ENCODE measurements around the gene ASTN2.

The ASTN2 gene

DNA sequence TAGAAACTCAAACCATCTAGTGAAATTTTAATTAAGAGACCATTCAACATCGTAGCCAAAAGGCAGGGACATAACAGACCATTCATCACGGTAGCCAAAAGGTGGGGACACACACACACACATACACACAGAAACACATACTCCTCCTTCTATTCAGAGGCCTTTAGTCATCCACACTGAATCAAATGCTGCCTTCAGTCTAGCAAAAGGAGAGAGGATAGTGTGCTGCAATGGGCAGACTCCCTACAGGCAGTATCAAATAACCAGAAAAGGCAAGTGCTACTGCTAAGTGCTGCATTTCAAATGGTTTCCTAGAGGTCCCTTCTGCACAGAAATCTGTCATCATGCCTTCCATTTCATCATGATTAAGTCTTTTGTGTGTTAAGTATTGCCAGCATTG, 423.8 kb downstream of the ASTN2 start:
- H3K27ac ChIP-seq = no peak overlapping the region
- no peak for TF ChIP-seq CTCF (conservative IDR thresholded peaks at IDR 0.05)

GRCh38 chr9:116990592-116990991, 424.3 kb downstream of the ASTN2 start:
- H3K27ac ChIP-seq = no peak overlapping the region
- no peak for TF ChIP-seq CTCF (conservative IDR thresholded peaks at IDR 0.05)

- no peak for TF ChIP-seq CTCF (conservative IDR thresholded peaks at IDR 0.05)
- H3K27ac ChIP-seq = no peak overlapping the region
Observed at GRCh38 chr9:116987721-116988485, 427.0 kb downstream of the ASTN2 start.

- no peak overlapping the region for H3K27ac ChIP-seq
- no peak for TF ChIP-seq CTCF (conservative IDR thresholded peaks at IDR 0.05)
Observed at GRCh38 chr9:116986015-116986414, 428.8 kb downstream of the ASTN2 start.

- no peak for TF ChIP-seq CTCF (conservative IDR thresholded peaks at IDR 0.05)
- H3K27ac ChIP-seq = no peak overlapping the region
Observed at GRCh38 chr9:116985596-116985995, 429.3 kb downstream of the ASTN2 start.

GRCh38 chr9:116984111-116984510, 430.7 kb downstream of the ASTN2 start:
- TF ChIP-seq CTCF (conservative IDR thresholded peaks at IDR 0.05) = no peak
- no peak overlapping the region for H3K27ac ChIP-seq

DNA sequence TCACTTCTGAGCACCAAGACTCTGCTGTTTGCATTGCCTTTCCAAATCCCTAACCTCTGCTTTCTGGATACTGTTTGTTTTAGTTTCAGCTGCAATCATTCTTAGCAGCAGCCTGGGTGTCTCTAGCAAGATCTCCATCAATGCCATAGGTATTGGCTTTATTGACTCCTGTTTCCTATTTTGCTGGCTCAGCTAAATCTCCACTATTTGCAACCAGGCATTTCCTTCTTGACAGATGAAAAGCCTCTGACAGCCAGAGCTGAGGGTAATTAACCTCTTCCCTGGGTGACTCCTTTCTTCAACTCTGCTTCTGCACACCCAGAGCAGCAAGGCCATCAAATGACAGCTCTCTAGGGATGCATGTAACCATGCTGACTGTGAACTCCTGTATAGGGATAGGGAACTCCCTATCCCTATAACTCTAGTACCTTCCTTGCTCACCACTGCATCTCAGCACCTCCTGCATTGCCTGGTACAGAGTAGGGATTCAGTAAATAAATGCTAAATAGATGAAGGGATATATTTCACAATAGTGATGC, 434.2 kb downstream of the ASTN2 start:
- no peak for TF ChIP-seq CTCF (conservative IDR thresholded peaks at IDR 0.05)
- no peak overlapping the region for H3K27ac ChIP-seq

Data from VCaP (cell line).